Measurements from ENCODE around the gene TMEM53. TPM values are rescaled to one million over a fixed set of nuclear protein-coding genes. Genes with fewer than 3 reads are reported as not detected.

TMEM53 gene
- total and polyA plus RNA-seq, 11 donors: 8.5 to 20.0 (median 12.5) TPM

DNA sequence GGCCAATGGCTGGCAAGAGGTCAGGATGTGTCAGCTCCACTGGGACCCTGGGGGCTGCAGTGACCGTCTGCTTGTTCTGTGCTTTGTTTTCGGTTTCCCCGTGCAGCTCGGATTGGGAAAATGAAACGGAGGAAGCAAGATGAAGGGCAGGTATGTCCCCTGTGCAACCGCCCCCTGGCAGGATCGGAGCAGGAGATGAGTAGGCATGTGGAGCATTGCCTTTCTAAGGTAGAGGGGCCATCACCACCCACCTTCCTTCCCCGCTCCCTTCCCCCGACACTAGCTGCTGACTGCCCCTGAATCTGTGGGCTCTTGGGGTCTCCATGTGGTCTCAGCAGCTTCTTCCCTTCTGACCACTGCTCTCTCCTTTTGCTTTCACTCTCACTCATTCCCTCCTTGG, 38.8 kb downstream of the TMEM53 start:
- WGBS, 4 donors: 79 to 87% (median 83%) methylated on average over 8 to 9 of the region's 9 CpGs
- H3K27ac ChIP-seq: no peak overlapping the region
- H3K9me3 ChIP-seq: no peaks in the 10 kb centered on the region
- peaks cover 0 to 69% (median 28%) of the 10 kb centered on the region in 12 donors for H3K4me1 ChIP-seq
- ATAC-seq (no peak), DNase-seq (no peak)
- no peak overlapping the region for H3K4me3 ChIP-seq
- no peak for TF ChIP-seq POLR2A (IDR thresholded peaks at IDR 0.05)
- TF ChIP-seq CTCF (IDR thresholded peaks at IDR 0.05): no peak
- H3K36me3 ChIP-seq: peaks cover 0 to 76% (median 68%) of the 10 kb centered on the region in 9 donors
- intact Hi-C loops (cut with DNase I): no loop called here
- no peaks in the 10 kb centered on the region for H3K27me3 ChIP-seq

DNA sequence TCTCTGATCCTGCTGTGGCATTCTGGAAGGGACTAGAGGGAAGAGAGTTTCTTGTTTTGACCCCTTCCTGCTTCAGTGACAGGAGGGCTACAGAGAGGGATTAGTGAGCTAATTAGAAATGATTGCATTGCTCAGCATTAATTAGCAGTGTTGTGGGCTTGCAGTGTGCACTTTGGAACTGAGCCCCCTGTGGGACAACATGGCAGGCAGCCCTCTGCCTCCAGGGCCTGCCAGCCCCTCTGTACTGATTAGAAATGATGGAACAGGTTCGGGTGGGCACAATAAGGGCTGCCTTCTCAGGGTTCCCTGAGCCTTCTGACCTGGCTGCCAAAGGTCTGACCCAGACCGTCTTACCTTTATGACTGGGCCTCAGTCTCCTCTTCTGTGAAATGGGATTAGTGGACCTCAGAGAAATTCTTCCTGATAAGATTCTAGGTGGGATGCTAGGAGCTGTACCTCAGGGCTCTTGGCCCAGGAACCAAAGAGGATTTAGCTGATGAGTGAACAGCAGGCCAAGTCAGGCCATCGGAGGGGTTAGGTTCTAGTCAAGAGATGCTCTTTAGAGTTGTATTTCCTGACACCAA, 39.6 kb downstream of the TMEM53 start:
- H3K27me3 ChIP-seq: no peaks in the 10 kb centered on the region
- no peak overlapping the region for H3K4me3 ChIP-seq
- TF ChIP-seq POLR2A (IDR thresholded peaks at IDR 0.05): no peak
- no peak for TF ChIP-seq CTCF (IDR thresholded peaks at IDR 0.05)
- no peaks in the 10 kb centered on the region for H3K9me3 ChIP-seq
- WGBS, 4 donors: 91 to 97% (median 93%) methylated on average over 3 of the region's 3 CpGs
- DNase-seq: no peak
- H3K4me1 ChIP-seq: peaks cover 0 to 65% (median 25%) of the 10 kb centered on the region in 12 donors
- H3K27ac ChIP-seq: no peak overlapping the region
- peaks cover 0 to 69% (median 61%) of the 10 kb centered on the region in 9 donors for H3K36me3 ChIP-seq
- intact Hi-C loops (cut with DNase I): no loop called here
- ATAC-seq: no peak

DNA sequence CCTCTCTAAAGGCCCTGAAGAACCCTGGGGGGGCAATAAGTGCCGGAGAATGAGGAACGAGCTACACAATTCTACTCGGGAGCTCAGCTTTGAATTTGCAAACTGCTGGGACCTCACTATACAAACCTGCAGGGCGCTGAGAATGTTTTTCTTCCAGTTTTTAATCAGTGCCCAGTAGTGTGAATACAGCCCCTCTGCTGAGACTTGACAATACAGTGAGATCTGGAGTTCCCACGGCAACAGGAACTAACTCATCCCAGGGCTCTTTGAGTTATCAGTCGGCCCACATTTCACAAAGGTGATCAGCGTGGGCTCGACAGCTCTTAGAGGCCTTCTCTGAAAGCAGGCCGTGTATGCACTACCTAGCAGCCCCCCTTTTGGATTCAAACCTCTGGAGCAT, 41.7 kb downstream of the TMEM53 start:
- ATAC-seq (peak in 1 of 4 donors; percentile 1), DNase-seq (no peak)
- Histone ChIP-seq H3K9me3 (no peaks in the 10 kb centered on the region), H3K4me3 (peak overlapping the region; percentile 60 to 90 (median 82)), H3K27ac (peak overlapping the region; percentile 86 to 98 (median 94)), H3K36me3 (peaks cover 0 to 48% (median 40%) of the 10 kb centered on the region in 9 donors), H3K4me1 (peaks cover 0 to 58% (median 25%) of the 10 kb centered on the region in 12 donors), H3K27me3 (no peaks in the 10 kb centered on the region)
- WGBS, 4 donors: 6 to 15% (median 13%) methylated on average over 7 to 9 of the region's 9 CpGs
- intact Hi-C loops (cut with DNase I): no loop called here
- no peak for TF ChIP-seq CTCF (IDR thresholded peaks at IDR 0.05)
- TF ChIP-seq POLR2A (IDR thresholded peaks at IDR 0.05): no peak

GRCh38 chr1:44631647-44632539, 42.4 kb downstream of the TMEM53 start:
- DNase-seq: peak; percentile 92 to 96 (median 93)
- peaks cover 0 to 41% (median 33%) of the 10 kb centered on the region in 9 donors for H3K36me3 ChIP-seq
- no peak for TF ChIP-seq CTCF (IDR thresholded peaks at IDR 0.05)
- TF ChIP-seq POLR2A (IDR thresholded peaks at IDR 0.05): peak in 1 of 2 donors; percentile 74
- H3K4me3 ChIP-seq: peak overlapping the region; percentile 60 to 90 (median 82)
- no peaks in the 10 kb centered on the region for H3K27me3 ChIP-seq
- ATAC-seq: peak; percentile 74 to 88 (median 85)
- 0 to 1% (median 1%) methylated on average over 39 to 88 of the region's 88 CpGs for WGBS, 4 donors
- peak overlapping the region; percentile 86 to 98 (median 94) for H3K27ac ChIP-seq
- peaks cover 0 to 51% (median 24%) of the 10 kb centered on the region in 12 donors for H3K4me1 ChIP-seq
- intact Hi-C loops (cut with DNase I): no loop called here
- H3K9me3 ChIP-seq: no peaks in the 10 kb centered on the region

Measured in heart left ventricle (tissue), 16 donors.